Neural progenitor cell (in vitro differentiated cells): ENCODE data around the gene MAP2K5. TPM values are rescaled to one million over a fixed set of nuclear protein-coding genes. Genes with fewer than 3 reads are reported as not detected.

Source experiments
- DNase-seq: peaks from one replicate; pipeline ENCODE4 v3.0.0-alpha.2; 2016; ENCODE audit warnings: low spot score
- H2AFZ ChIP-seq: fragments of 200-600 bp; sonication (generic); replicated peaks from 2 replicates; pipeline ENCODE4 v1.6.1; 2016; ENCODE audit warnings: antibody characterized with exemption
- H3F3A ChIP-seq: fragments of 200-600 bp; sonication (generic); 2 replicates; pipeline ENCODE4 v1.6.1; 2016; ENCODE audit warnings: antibody characterized with exemption, low read depth
- H3K27ac ChIP-seq: fragments of 200-600 bp; sonication (generic); 2 replicates; pipeline ENCODE4 v1.5.1; 2016; ENCODE audit warnings: mild to moderate bottlenecking
- H3K27me3 ChIP-seq: fragments of 200-600 bp; sonication (generic); 2 replicates; pipeline ENCODE4 v1.6.1; 2016; ENCODE audit warnings: mild to moderate bottlenecking, moderate library complexity
- H3K36me3 ChIP-seq: fragments of 200-600 bp; sonication (generic); 2 replicates; pipeline ENCODE4 v1.5.1; 2016
- H3K4me1 ChIP-seq: fragments of 200-600 bp; sonication (generic); 2 replicates; pipeline ENCODE4 v1.6.1; 2016; ENCODE audit warnings: mixed run types
- H3K4me2 ChIP-seq: fragments of 200-600 bp; sonication (generic); 2 replicates; pipeline ENCODE4 v1.6.1; 2016
- H3K4me3 ChIP-seq: fragments of 200-600 bp; sonication (generic); 2 replicates; pipeline ENCODE4 v1.5.1; 2016
- H3K79me2 ChIP-seq: fragments of 200-600 bp; sonication (generic); 2 replicates; pipeline ENCODE4 v1.6.1; 2016; ENCODE audit warnings: low read depth
- H3K9ac ChIP-seq: fragments of 200-600 bp; sonication (generic); 2 replicates; pipeline ENCODE4 v1.6.1; 2016
- H3K9me3 ChIP-seq: fragments of 200-600 bp; sonication (generic); 2 replicates; pipeline ENCODE4 v1.5.1; 2016; ENCODE audit warnings: low read depth
- H4K20me1 ChIP-seq: fragments of 200-600 bp; sonication (generic); 2 replicates; pipeline ENCODE4 v1.6.1; 2016; ENCODE audit warnings: low read depth
- H3K27ac Mint-ChIP-seq: 3 replicates; pipeline ENCODE4 v1.8.0; 2021; ENCODE audit warnings: mixed read lengths
- H3K27me3 Mint-ChIP-seq: 2 replicates; pipeline ENCODE4 v1.8.0; 2022; ENCODE audit warnings: low read depth, mild to moderate bottlenecking, inconsistent platforms, moderate library complexity, mixed read lengths; ENCODE audit not compliant: insufficient read depth
- H3K36me3 Mint-ChIP-seq: 3 replicates; pipeline ENCODE4 v1.8.0; 2021; ENCODE audit warnings: mixed read lengths
- H3K4me1 Mint-ChIP-seq: 3 replicates; pipeline ENCODE4 v1.8.0; 2021; ENCODE audit warnings: mixed read lengths
- H3K4me3 Mint-ChIP-seq: 3 replicates; pipeline ENCODE4 v1.8.0; 2021; ENCODE audit warnings: mild to moderate bottlenecking, moderate library complexity, mixed read lengths
- H3K9me3 Mint-ChIP-seq: 3 replicates; pipeline ENCODE4 v1.8.0; 2020; ENCODE audit warnings: mixed read lengths
- EZH2 ChIP-seq: fragments of 200-600 bp; sonication (generic); IDR thresholded peaks from 2 replicates; pipeline ENCODE4 v1.6.1; 2017; ENCODE audit warnings: antibody characterized with exemption, mild to moderate bottlenecking, moderate library complexity
- EZH2phosphoT487 ChIP-seq: fragments of 200-600 bp; sonication (generic); IDR thresholded peaks from 2 replicates; pipeline ENCODE4 v1.6.1; 2017; ENCODE audit warnings: antibody characterized with exemption
- total RNA-seq: library from RNA; depleted of rRNA; stranded (reverse); fragments of >200 nt; gene quantifications from 2 replicates; pipeline ENCODE4 v1.2.3, GENCODE V29; 2015; ENCODE audit warnings: low replicate concordance
- TF ChIP-seq, protein P1 (sequence below): fragments of 200-600 bp; sonication (generic); IDR thresholded peaks from 2 replicates; pipeline ENCODE4 v1.5.1; 2017; ENCODE audit warnings: antibody characterized with exemption, mild to moderate bottlenecking

The MAP2K5 gene
- total RNA-seq, 1 donor from 2014 or later: 17.2 TPM

DNA sequence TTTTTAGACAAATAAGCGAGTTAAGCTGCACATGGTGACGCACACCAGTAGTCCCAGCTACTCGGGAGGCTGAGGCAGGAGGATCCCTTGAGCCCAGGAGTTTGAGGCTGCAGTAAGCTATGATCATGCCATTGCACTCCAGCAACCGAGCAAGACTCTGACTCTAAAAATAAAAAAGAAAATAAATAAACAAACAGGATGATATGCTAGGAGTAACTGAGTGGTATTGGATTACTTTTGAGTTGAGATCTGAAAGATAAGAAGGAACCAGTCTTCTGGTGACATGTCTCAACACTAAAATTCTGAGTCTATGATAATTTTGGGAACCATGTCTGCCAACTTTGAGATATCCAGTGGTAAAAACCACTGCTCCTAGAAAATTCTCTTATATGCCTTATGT is 173.7 kb downstream of the MAP2K5 start:
- H3K4me2 ChIP-seq: no peak overlapping the region
- Mint-ChIP-seq H3K4me3 (no peak overlapping the region), H3K9me3 (no peaks in the 10 kb centered on the region), H3K27ac (no peak overlapping the region), H3K4me1 (peaks cover 14% of the 10 kb centered on the region), H3K27me3 (no peaks in the 10 kb centered on the region), H3K36me3 (no peaks in the 10 kb centered on the region)
- DNase-seq: no peak
- H3K9ac ChIP-seq: no peak overlapping the region
- TF ChIP-seq EZH2phosphoT487 (no peak), EZH2 (no peak)
- TF ChIP-seq, protein P1, sequence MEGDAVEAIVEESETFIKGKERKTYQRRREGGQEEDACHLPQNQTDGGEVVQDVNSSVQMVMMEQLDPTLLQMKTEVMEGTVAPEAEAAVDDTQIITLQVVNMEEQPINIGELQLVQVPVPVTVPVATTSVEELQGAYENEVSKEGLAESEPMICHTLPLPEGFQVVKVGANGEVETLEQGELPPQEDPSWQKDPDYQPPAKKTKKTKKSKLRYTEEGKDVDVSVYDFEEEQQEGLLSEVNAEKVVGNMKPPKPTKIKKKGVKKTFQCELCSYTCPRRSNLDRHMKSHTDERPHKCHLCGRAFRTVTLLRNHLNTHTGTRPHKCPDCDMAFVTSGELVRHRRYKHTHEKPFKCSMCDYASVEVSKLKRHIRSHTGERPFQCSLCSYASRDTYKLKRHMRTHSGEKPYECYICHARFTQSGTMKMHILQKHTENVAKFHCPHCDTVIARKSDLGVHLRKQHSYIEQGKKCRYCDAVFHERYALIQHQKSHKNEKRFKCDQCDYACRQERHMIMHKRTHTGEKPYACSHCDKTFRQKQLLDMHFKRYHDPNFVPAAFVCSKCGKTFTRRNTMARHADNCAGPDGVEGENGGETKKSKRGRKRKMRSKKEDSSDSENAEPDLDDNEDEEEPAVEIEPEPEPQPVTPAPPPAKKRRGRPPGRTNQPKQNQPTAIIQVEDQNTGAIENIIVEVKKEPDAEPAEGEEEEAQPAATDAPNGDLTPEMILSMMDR: no peak
- H2AFZ ChIP-seq: no peak overlapping the region
- no peaks in the 10 kb centered on the region for H3K79me2 ChIP-seq
- H3K36me3 ChIP-seq: no peaks in the 10 kb centered on the region
- no peak overlapping the region for H3K27ac ChIP-seq
- peaks cover 12% of the 10 kb centered on the region for H3K4me1 ChIP-seq
- H3K27me3 ChIP-seq: no peaks in the 10 kb centered on the region
- H3F3A ChIP-seq: peaks cover 4% of the 10 kb centered on the region
- no peak overlapping the region for H3K4me3 ChIP-seq
- H3K9me3 ChIP-seq: no peaks in the 10 kb centered on the region
- H4K20me1 ChIP-seq: no peaks in the 10 kb centered on the region

GRCh38 chr15:67717776-67718175 is 175.3 kb downstream of the MAP2K5 start:
- Histone ChIP-seq H3K4me1 (peaks cover 25% of the 10 kb centered on the region), H3F3A (peaks cover 7% of the 10 kb centered on the region), H3K9ac (no peak overlapping the region), H3K9me3 (no peaks in the 10 kb centered on the region), H3K4me3 (no peak overlapping the region), H3K27ac (no peak overlapping the region), H3K79me2 (no peaks in the 10 kb centered on the region), H4K20me1 (no peaks in the 10 kb centered on the region), H3K4me2 (no peak overlapping the region), H2AFZ (no peak overlapping the region), H3K27me3 (no peaks in the 10 kb centered on the region), H3K36me3 (no peaks in the 10 kb centered on the region)
- Mint-ChIP-seq H3K9me3 (no peaks in the 10 kb centered on the region), H3K27ac (no peak overlapping the region), H3K27me3 (no peaks in the 10 kb centered on the region), H3K36me3 (no peaks in the 10 kb centered on the region), H3K4me1 (peaks cover 26% of the 10 kb centered on the region), H3K4me3 (no peak overlapping the region)
- TF ChIP-seq EZH2: no peak
- TF ChIP-seq, protein P1: no peak
- no peak for TF ChIP-seq EZH2phosphoT487
- no peak for DNase-seq

DNA sequence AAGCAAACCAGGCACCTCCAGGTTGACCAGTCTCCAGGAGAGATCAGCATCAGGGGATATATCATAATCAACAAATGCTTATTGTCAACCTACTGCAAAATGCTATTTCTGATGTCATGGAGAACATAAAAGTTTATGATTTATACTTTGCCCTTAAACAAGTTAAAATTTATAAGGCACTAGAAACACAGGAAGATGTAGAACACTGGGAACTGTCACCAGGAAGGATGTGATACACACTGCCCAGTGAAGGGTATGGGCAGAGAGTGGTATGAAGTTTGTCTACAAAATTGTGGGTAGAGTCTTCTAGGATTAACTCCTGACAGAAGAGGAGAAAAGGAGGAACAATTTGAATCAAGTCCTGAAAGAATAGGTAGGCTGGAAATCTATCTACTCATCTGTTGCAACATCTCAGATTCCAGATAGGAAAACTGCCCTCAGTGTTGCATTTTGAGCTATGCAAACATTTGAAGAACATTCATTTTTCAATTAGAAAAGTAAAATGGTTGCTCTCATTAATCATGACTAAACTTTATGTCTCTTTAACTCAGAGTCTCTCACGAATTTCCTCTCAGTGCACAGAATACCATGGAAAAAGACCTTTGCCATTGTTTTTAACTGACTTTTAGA is 176.9 kb downstream of the MAP2K5 start:
- no peak overlapping the region for H3K4me3 Mint-ChIP-seq
- Histone ChIP-seq H4K20me1 (no peaks in the 10 kb centered on the region), H3K9me3 (no peaks in the 10 kb centered on the region), H3K36me3 (no peaks in the 10 kb centered on the region), H2AFZ (no peak overlapping the region), H3K27ac (no peak overlapping the region), H3K4me2 (no peak overlapping the region), H3K79me2 (no peaks in the 10 kb centered on the region), H3K27me3 (no peaks in the 10 kb centered on the region), H3F3A (peaks cover 7% of the 10 kb centered on the region), H3K4me1 (peaks cover 32% of the 10 kb centered on the region), H3K9ac (no peak overlapping the region), H3K4me3 (no peak overlapping the region)
- TF ChIP-seq, protein P1: no peak
- no peak for TF ChIP-seq EZH2phosphoT487
- no peak for TF ChIP-seq EZH2
- H3K27me3 Mint-ChIP-seq: no peaks in the 10 kb centered on the region
- DNase-seq: no peak
- no peaks in the 10 kb centered on the region for H3K36me3 Mint-ChIP-seq
- peaks cover 33% of the 10 kb centered on the region for H3K4me1 Mint-ChIP-seq
- no peaks in the 10 kb centered on the region for H3K9me3 Mint-ChIP-seq
- no peak overlapping the region for H3K27ac Mint-ChIP-seq
